A549 (cell line): ENCODE measurements around the gene MEF2C. TPM values are rescaled to one million over a fixed set of nuclear protein-coding genes. Genes with fewer than 3 reads are reported as not detected.

Experiments used
- ATAC-seq, 2 experiments: fragments of 200-7000 bp in 1 of 2; fragments of >200 bp in 1 of 2; cut with Nextera tagmentation in 1 of 2; cut with Tn5 transposase in 1 of 2; 3 replicates each; pipeline versions ENCODE4 v1.8.0 to v1.9.1; 2018 to 2020; ENCODE audit warnings: mild to moderate bottlenecking in 1 of 2, moderate library complexity in 1 of 2
- CTCF ChIA-PET: fragments of 300-600 bp; sonication (Branson Sonifier 250); formaldehyde crosslinking; extraction: SDS; loops from one replicate; lab custom pipeline; 2021; ENCODE audit warnings: antibody characterized with exemption, inconsistent platforms; lab: Yijun Ruan, JAX
- POLR2A ChIA-PET: fragments of 350-600 bp; formaldehyde crosslinking; extraction: SDS; loops from one replicate; lab custom pipeline; 2021; ENCODE audit warnings: antibody characterized with exemption, inconsistent platforms; lab: Yijun Ruan, JAX
- DNase-seq, 2 experiments: peaks; one replicate each; pipeline versions ENCODE4 v3.0.0 to v3.0.0-alpha.2; 2011 to 2016; ENCODE audit warnings: low read depth in 1 of 2, low spot score in 1 of 2
- FAIRE-seq: peaks from 2 replicates; lab custom pipeline; 2011; peaks lifted over from hg19 to GRCh38; lab: Jason Lieb, UNC
- H3K27ac ChIP-seq, 2 experiments: fragments of >200 bp; sonication (Bioruptor Twin); formaldehyde crosslinking; 3 replicates each; pipeline ENCODE4 v1.5.1; 2016 to 2017
- H3K4me1 ChIP-seq: fragments of >200 bp; sonication (Bioruptor Twin); formaldehyde crosslinking; 3 replicates; pipeline ENCODE4 v1.6.1; 2016
- H3K4me2 ChIP-seq: fragments of >200 bp; sonication (Bioruptor Twin); formaldehyde crosslinking; 3 replicates; pipeline ENCODE4 v1.6.1; 2016
- H3K4me3 ChIP-seq: fragments of >200 bp; sonication (Bioruptor Twin); formaldehyde crosslinking; 3 replicates; pipeline ENCODE4 v1.5.1; 2016
- H3K9me3 ChIP-seq: fragments of >200 bp; sonication (Bioruptor Twin); formaldehyde crosslinking; 3 replicates; pipeline ENCODE4 v1.6.1; 2016
- CBX8 ChIP-seq: fragments of 200-600 bp; sonication (generic); IDR thresholded peaks from 2 replicates; pipeline ENCODE4 v1.6.1; 2016
- CEBPB ChIP-seq, 2 experiments: fragments of >200 bp in 1 of 2; sonication (Bioruptor Twin) in 1 of 2; formaldehyde crosslinking in 1 of 2; IDR thresholded peaks; 2 replicates each; pipeline ENCODE4 v1.6.1; 2012 to 2016
- CHD2 ChIP-seq: fragments of 150-350 bp; IDR thresholded peaks from 2 replicates; pipeline ENCODE4 v1.6.1; 2014; ENCODE audit warnings: low read length; ENCODE audit not compliant: partially characterized antibody
- CHD4 ChIP-seq: fragments of 200-600 bp; sonication (generic); IDR thresholded peaks from 2 replicates; pipeline ENCODE4 v1.6.1; 2016; ENCODE audit warnings: antibody characterized with exemption, mild to moderate bottlenecking, borderline replicate concordance
- E2F6 ChIP-seq: IDR thresholded peaks from 2 replicates; pipeline ENCODE4 v1.6.1; 2012; ENCODE audit warnings: low read depth, borderline replicate concordance
- ELK1 ChIP-seq: fragments of 150-350 bp; IDR thresholded peaks from 2 replicates; pipeline ENCODE4 v1.6.1; 2014; ENCODE audit warnings: low read depth, mild to moderate bottlenecking, low read length
- FOSL2 ChIP-seq, 2 experiments: fragments of 450-650 bp in 1 of 2; fragments of >200 bp in 1 of 2; sonication (Bioruptor Twin) in 1 of 2; formaldehyde crosslinking; IDR thresholded peaks; 2 replicates each; pipeline versions ENCODE4 v1.5.0 to v1.6.1; 2016 to 2020; ENCODE audit warnings: mild to moderate bottlenecking in 1 of 2, moderate library complexity in 1 of 2
- FOXS1 ChIP-seq: fragments of 250-450 bp; sonication (Bioruptor Pico); IDR thresholded peaks from 2 replicates; pipeline ENCODE4 v1.5.0; 2020; ENCODE audit warnings: mild to moderate bottlenecking, moderate library complexity
- HOXB13 ChIP-seq: fragments of 250-450 bp; sonication (Bioruptor Pico); IDR thresholded peaks from 2 replicates; pipeline ENCODE4 v1.5.0; 2020; ENCODE audit warnings: low read depth, mild to moderate bottlenecking, moderate library complexity
- HOXB5 ChIP-seq: fragments of 250-450 bp; sonication (Bioruptor Pico); IDR thresholded peaks from 2 replicates; pipeline ENCODE4 v1.5.0; 2020; ENCODE audit warnings: mild to moderate bottlenecking, moderate library complexity
- JUN ChIP-seq, 2 experiments: fragments of >200 bp; sonication (Bioruptor Twin); formaldehyde crosslinking; IDR thresholded peaks; 2 replicates in 1 of 2; 3 replicates in 1 of 2; pipeline ENCODE4 v1.6.1; 2016 to 2017
- MAZ ChIP-seq: fragments of 150-350 bp; IDR thresholded peaks from 2 replicates; pipeline ENCODE4 v1.6.1; 2014; ENCODE audit warnings: antibody characterized with exemption, low read depth, low read length, borderline replicate concordance
- NFE2L2 ChIP-seq: fragments of 150-350 bp; conservative IDR thresholded peaks from 2 replicates; pipeline ENCODE4 v1.6.1; 2014; ENCODE audit warnings: low read length
- POLR2AphosphoS2 ChIP-seq: conservative IDR thresholded peaks from 2 replicates; pipeline ENCODE4 v1.6.1; 2012; ENCODE audit warnings: low read length, improper control_type of control experiment, inconsistent platforms
- RFX5 ChIP-seq: fragments of 450-650 bp; IDR thresholded peaks from 2 replicates; pipeline ENCODE4 v1.7.1; 2014; ENCODE audit warnings: antibody characterized with exemption, mild to moderate bottlenecking, moderate library complexity
- RNF2 ChIP-seq: fragments of 200-600 bp; sonication (generic); IDR thresholded peaks from 2 replicates; pipeline ENCODE4 v1.6.1; 2016; ENCODE audit warnings: low read depth, mild to moderate bottlenecking, antibody characterized with exemption, moderate library complexity, borderline replicate concordance
- SMC3 ChIP-seq: fragments of >200 bp; sonication (Bioruptor Twin); formaldehyde crosslinking; IDR thresholded peaks from 3 replicates; pipeline ENCODE4 v1.6.1; 2018; ENCODE audit warnings: inconsistent platforms
- TP53 ChIP-seq: fragments of 250-450 bp; sonication (Bioruptor Pico); IDR thresholded peaks from 2 replicates; pipeline ENCODE4 v1.5.0; 2021; ENCODE audit warnings: mild to moderate bottlenecking, moderate library complexity
- ZC3H11A ChIP-seq: fragments of 450-650 bp; IDR thresholded peaks from 2 replicates; pipeline ENCODE4 v1.6.1; 2014; ENCODE audit warnings: antibody characterized with exemption, mild to moderate bottlenecking
- ZFP36 ChIP-seq: fragments of 450-650 bp; IDR thresholded peaks from 2 replicates; pipeline ENCODE4 v1.6.1; 2014; ENCODE audit warnings: borderline replicate concordance; ENCODE audit not compliant: partially characterized antibody
- ZSCAN20 ChIP-seq: fragments of 250-450 bp; sonication (Bioruptor Pico); IDR thresholded peaks from 2 replicates; pipeline ENCODE4 v1.8.0; 2022; ENCODE audit warnings: mild to moderate bottlenecking, moderate library complexity
- WGBS: methylation state at CpG from one replicate; pipeline ENCODE4 v1.1.6; 2017; ENCODE audit errors: missing lambda C conversion rate; 5-methylcytosine and 5-hydroxymethylcytosine counted together
- polyA plus RNA-seq, 4 experiments: library from polyadenylated mRNA; depleted of rRNA in 3 of 4; stranded (reverse); fragments of >200 nt; fragmentation: RNase III in 1 of 4; extraction: RNeasy Plus Mini Kit Qiagen cat#74134 plus additional on column Dnase treatment in 1 of 4; gene quantifications; 2 replicates in 3 of 4; 3 replicates in 1 of 4; pipeline ENCODE4 v1.2.3, GENCODE V29; 2011 to 2017
- TF ChIP-seq, protein P1 (sequence below): IDR thresholded peaks from 2 replicates; pipeline ENCODE4 v1.6.1; 2012
- TF ChIP-seq, protein P2 (sequence below): fragments of 200-600 bp; sonication (generic); IDR thresholded peaks from 2 replicates; pipeline ENCODE4 v1.6.1; 2016; ENCODE audit warnings: antibody characterized with exemption, mild to moderate bottlenecking, moderate library complexity

Gene MEF2C
- polyA plus RNA-seq, 2 of the 4 experiments (the other 2 are of a cell fraction): 0.03 to 0.06 TPM

DNA sequence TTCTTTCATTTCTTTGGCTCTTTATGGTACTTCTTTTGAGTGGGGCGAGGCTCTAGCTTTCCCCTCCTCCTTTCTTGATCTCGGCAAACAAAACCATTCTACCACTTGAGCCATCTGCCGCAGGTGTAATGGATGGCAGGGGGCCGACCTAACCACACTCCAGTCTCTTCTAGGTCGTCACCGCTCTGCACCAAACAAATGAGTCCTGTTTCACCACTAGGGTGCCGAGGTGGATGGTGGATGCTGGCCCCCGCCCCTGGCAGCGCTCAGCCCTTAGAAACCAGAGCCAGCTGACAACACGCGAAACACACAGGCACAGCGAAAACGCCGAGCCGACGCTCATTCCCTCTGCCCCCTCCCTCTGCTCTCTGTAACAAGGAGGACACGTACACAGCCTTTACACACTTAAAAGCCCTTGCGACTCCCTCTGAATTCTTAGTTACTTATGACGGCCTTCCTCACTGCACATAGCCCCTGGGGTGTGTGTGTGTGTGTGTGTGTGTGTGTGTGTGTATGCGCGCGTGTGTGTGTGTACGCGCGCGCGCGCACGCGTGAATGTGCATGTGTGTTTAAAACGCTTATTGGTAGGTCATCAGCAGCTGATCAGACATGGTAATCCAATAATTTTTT lies 199.4 kb downstream of the MEF2C start:
- DNase-seq: peak; percentile 47 to 48
- no peak for FAIRE-seq
- ATAC-seq: peak; percentile 73 to 81
- H3K9me3 ChIP-seq: no peaks in the 10 kb centered on the region
- peak overlapping the region; percentile 26; the same call in 1 of the 3 replicates for H3K4me3 ChIP-seq
- CTCF ChIA-PET: interaction anchor here (1.6 to 2.8 kb wide), 3 partner anchors 9 to 903 kb away, joined by 4 to 19 read pairs (median 5); no protein-coding TSS in a partner anchor
- WGBS: 2% methylated on average over 31 of the region's 31 CpGs
- no peak for TF ChIP-seq POLR2AphosphoS2
- TF ChIP-seq CBX8: peak; percentile 88
- no peak for TF ChIP-seq E2F6
- TF ChIP-seq ZFP36: peak; percentile 20
- no peak overlapping the region for H3K27ac ChIP-seq
- H3K4me1 ChIP-seq: peaks cover 7% of the 10 kb centered on the region; the same call in 1 of the 3 replicates
- POLR2A ChIA-PET: no interaction called here
- peak overlapping the region; percentile 66 for H3K4me2 ChIP-seq

DNA sequence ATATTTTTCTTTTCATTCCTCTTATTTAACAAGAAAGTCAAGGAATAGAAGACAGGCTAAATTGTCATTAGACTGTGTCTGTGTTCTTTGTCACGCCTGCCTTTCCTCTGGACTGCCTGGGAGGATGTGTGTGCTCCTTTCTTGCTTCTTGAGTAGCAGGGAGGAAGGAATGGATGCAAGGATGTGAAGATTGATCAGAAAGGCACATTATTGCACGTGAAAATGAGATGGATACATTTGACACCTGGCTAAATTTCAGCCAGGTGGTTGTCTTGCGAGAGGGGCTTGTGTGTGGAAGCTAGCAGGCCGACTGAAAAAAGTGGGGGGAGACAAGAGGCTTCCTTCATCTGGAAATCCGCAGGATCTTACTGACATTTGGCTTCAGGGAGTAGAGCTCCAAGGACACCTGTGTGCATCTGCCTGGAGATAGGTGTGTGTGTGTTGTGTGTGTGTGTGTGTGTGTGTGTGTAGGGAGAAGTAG lies 200.1 kb downstream of the MEF2C start:
- 14% methylated on average over 5 of the region's 5 CpGs for whole genome bisulfite sequencing
- no peak for ATAC-seq
- Histone ChIP-seq H3K4me3 (no peak overlapping the region), H3K4me1 (peaks cover 7% of the 10 kb centered on the region; the same call in 1 of the 3 replicates), H3K4me2 (no peak overlapping the region; the same call in 2 of the 3 replicates), H3K9me3 (no peaks in the 10 kb centered on the region), H3K27ac (no peak overlapping the region)
- FAIRE-seq: no peak
- CTCF ChIA-PET: interaction anchor here (1.6 to 3.4 kb wide), 3 partner anchors 8 to 902 kb away, joined by 4 to 49 read pairs (median 19); no protein-coding TSS in a partner anchor
- DNase-seq: no peak
- TF ChIP-seq ZFP36 (no peak), RNF2 (no peak), JUN (IDR thresholded peaks at IDR 0.05) (no peak), CHD4 (no peak), HOXB13 (CRISPR knock-in tag) (no peak)
- POLR2A ChIA-PET: no interaction called here

DNA sequence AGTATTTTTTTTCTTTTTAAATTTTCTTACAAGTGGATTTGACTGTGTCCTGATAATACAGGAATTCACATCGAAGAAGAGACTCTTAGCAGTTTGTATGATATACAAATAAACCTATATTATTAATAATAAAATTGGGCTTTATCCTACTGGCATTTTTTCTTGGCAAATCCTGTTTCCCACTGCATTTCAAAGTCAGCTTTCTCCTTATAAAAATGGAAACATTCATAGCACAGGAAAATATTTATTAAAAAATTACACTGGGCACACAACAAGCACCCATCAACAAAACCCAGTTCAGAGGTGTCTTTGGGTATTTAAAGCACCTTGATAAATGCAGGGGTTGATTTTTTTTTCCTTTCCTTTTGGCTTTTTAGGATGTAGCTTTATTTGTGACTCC lies 200.9 kb downstream of the MEF2C start:
- no peak for FAIRE-seq
- no peak for TF ChIP-seq CEBPB (IDR thresholded peaks at IDR 0.05)
- TF ChIP-seq SMC3: no peak
- TF ChIP-seq TP53: no peak
- TF ChIP-seq ELK1: no peak
- TF ChIP-seq RFX5: no peak
- TF ChIP-seq CHD2: no peak
- TF ChIP-seq ZSCAN20 (CRISPR knock-in tag): no peak
- TF ChIP-seq POLR2AphosphoS2: no peak
- TF ChIP-seq, protein P1, sequence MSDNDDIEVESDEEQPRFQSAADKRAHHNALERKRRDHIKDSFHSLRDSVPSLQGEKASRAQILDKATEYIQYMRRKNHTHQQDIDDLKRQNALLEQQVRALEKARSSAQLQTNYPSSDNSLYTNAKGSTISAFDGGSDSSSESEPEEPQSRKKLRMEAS: no peak
- TF ChIP-seq MAZ: no peak
- TF ChIP-seq NFE2L2: no peak
- no peak for TF ChIP-seq RNF2
- no peak for TF ChIP-seq FOXS1
- TF ChIP-seq, protein P2, sequence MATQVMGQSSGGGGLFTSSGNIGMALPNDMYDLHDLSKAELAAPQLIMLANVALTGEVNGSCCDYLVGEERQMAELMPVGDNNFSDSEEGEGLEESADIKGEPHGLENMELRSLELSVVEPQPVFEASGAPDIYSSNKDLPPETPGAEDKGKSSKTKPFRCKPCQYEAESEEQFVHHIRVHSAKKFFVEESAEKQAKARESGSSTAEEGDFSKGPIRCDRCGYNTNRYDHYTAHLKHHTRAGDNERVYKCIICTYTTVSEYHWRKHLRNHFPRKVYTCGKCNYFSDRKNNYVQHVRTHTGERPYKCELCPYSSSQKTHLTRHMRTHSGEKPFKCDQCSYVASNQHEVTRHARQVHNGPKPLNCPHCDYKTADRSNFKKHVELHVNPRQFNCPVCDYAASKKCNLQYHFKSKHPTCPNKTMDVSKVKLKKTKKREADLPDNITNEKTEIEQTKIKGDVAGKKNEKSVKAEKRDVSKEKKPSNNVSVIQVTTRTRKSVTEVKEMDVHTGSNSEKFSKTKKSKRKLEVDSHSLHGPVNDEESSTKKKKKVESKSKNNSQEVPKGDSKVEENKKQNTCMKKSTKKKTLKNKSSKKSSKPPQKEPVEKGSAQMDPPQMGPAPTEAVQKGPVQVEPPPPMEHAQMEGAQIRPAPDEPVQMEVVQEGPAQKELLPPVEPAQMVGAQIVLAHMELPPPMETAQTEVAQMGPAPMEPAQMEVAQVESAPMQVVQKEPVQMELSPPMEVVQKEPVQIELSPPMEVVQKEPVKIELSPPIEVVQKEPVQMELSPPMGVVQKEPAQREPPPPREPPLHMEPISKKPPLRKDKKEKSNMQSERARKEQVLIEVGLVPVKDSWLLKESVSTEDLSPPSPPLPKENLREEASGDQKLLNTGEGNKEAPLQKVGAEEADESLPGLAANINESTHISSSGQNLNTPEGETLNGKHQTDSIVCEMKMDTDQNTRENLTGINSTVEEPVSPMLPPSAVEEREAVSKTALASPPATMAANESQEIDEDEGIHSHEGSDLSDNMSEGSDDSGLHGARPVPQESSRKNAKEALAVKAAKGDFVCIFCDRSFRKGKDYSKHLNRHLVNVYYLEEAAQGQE: no peak
- no peak for TF ChIP-seq FOSL2 (IDR thresholded peaks at IDR 0.05)
- no peak for TF ChIP-seq FOSL2 (CRISPR knock-in tag; IDR thresholded peaks at IDR 0.05)
- TF ChIP-seq HOXB5 (CRISPR knock-in tag): no peak
- no peak for TF ChIP-seq ZC3H11A
- H3K9me3 ChIP-seq: no peaks in the 10 kb centered on the region
- no peak for DNase-seq
- WGBS: 2% methylated on average over 1 of the region's 1 CpG
- H3K4me2 ChIP-seq: no peak overlapping the region
- no peak for ATAC-seq
- CTCF ChIA-PET: interaction anchor here (0.7 to 3.4 kb wide), 8 partner anchors 9 to 915 kb away, joined by 3 to 49 read pairs (median 4); no protein-coding TSS in a partner anchor
- H3K4me1 ChIP-seq: peaks cover 7% of the 10 kb centered on the region; the same call in 1 of the 3 replicates
- POLR2A ChIA-PET: no interaction called here
- H3K4me3 ChIP-seq: no peak overlapping the region
- H3K27ac ChIP-seq: no peak overlapping the region
